T-cell (primary cell): Measurements from ENCODE around the gene DAP. TPM values are rescaled to one million over a fixed set of nuclear protein-coding genes. Genes with fewer than 3 reads are reported as not detected.

Experiments used
- ATAC-seq, 4 experiments: fragments of 200-7000 bp in 3 of 4; fragments of 150-1000 bp in 1 of 4; cut with Tn5 transposase; replicated peaks in 1 of 4; 1 replicate in 3 of 4; 2 replicates in 1 of 4; pipeline ENCODE4 v1.10.0; 2021; ENCODE audit warnings: moderate library complexity in 3 of 4, mild to moderate bottlenecking in 2 of 4, moderate number of reproducible peaks in 1 of 4
- CTCF ChIA-PET, 2 donors: fragments of 300-600 bp; sonication (Branson Sonifier 250); formaldehyde crosslinking; loops; one replicate each; lab custom pipeline; 2022; ENCODE audit warnings: antibody characterized with exemption in 2 of 2; lab: Charles Lee
- POLR2A ChIA-PET, 2 donors: fragments of 300-600 bp; sonication (Branson Sonifier 250); formaldehyde crosslinking; loops; one replicate each; lab custom pipeline; 2022; ENCODE audit warnings: antibody characterized with exemption in 2 of 2; lab: Charles Lee
- DNase-seq, 35 experiments: peaks; one replicate each; pipeline versions ENCODE4 v3.0.0 to v3.0.0-alpha.2; 2013 to 2023
- H3K27ac ChIP-seq: one replicate; pipeline ENCODE4 v1.5.1; 2013; ENCODE audit warnings: low read length
- H3K27me3 ChIP-seq, 2 experiments: replicated peaks in 1 of 2; 1 replicate in 1 of 2; 2 replicates in 1 of 2; pipeline versions ENCODE4 v1.6.1 to v1.7.0; 2013; ENCODE audit warnings: low read length in 1 of 2, mixed read lengths in 1 of 2; ENCODE audit not compliant: control insufficient read depth in 2 of 2, insufficient read depth in 2 of 2; ENCODE audit errors: extremely low read depth in 1 of 2
- H3K36me3 ChIP-seq, 2 donors: 1 replicate in 1 of 2; 2 replicates in 1 of 2; pipeline versions ENCODE4 v1.6.1 to v1.7.0; 2013; ENCODE audit warnings: low read length in 1 of 2; ENCODE audit not compliant: control insufficient read depth in 2 of 2, insufficient read depth in 1 of 2; ENCODE audit errors: extremely low read depth in 1 of 2
- H3K4me1 ChIP-seq, 2 experiments: 1 replicate in 1 of 2; 2 replicates in 1 of 2; pipeline versions ENCODE4 v1.6.1 to v1.7.0; 2013; ENCODE audit warnings: low read length in 2 of 2, mixed read lengths in 1 of 2; ENCODE audit not compliant: insufficient read depth in 2 of 2, control insufficient read depth in 1 of 2; ENCODE audit errors: extremely low read depth in 1 of 2
- H3K4me3 ChIP-seq, 2 donors: 1 replicate in 1 of 2; 2 replicates in 1 of 2; pipeline versions ENCODE4 v1.5.1 to v1.7.0; 2013; ENCODE audit warnings: mild to moderate bottlenecking in 2 of 2, low read length in 1 of 2, moderate library complexity in 1 of 2; ENCODE audit not compliant: control insufficient read depth in 1 of 2; ENCODE audit errors: extremely low read depth in 1 of 2
- H3K9me3 ChIP-seq: 2 replicates; pipeline ENCODE4 v1.7.0; 2013
- H3K27ac Mint-ChIP-seq, 2 donors: one replicate each; pipeline ENCODE4 v1.8.0; 2020 to 2021; ENCODE audit warnings: mild to moderate bottlenecking in 2 of 2, mixed read lengths in 2 of 2
- H3K27me3 Mint-ChIP-seq, 2 donors: one replicate each; pipeline ENCODE4 v1.8.0; 2021 to 2022; ENCODE audit warnings: mixed read lengths in 2 of 2
- H3K36me3 Mint-ChIP-seq: one replicate; pipeline ENCODE4 v1.8.0; 2021; ENCODE audit warnings: mixed read lengths
- H3K4me1 Mint-ChIP-seq, 3 donors: one replicate each; pipeline ENCODE4 v1.8.0; 2020 to 2022; ENCODE audit warnings: mixed read lengths in 3 of 3, mild to moderate bottlenecking in 1 of 3
- H3K4me3 Mint-ChIP-seq, 3 donors: one replicate each; pipeline ENCODE4 v1.8.0; 2020 to 2022; ENCODE audit warnings: mild to moderate bottlenecking in 3 of 3, mixed read lengths in 3 of 3, moderate library complexity in 3 of 3
- H3K9me3 Mint-ChIP-seq, 3 donors: one replicate each; pipeline ENCODE4 v1.8.0; 2020 to 2022; ENCODE audit warnings: mixed read lengths in 3 of 3
- WGBS: methylation state at CpG from one replicate; pipeline ENCODE4 v1.1.5; 2013; ENCODE audit warnings: missing lambda C conversion rate; ENCODE audit not compliant: insufficient coverage; 5-methylcytosine and 5-hydroxymethylcytosine counted together
- total RNA-seq, 35 experiments: library from RNA in 6 of 35; stranded (reverse) in 6 of 35; fragments of 120-200 nt in 1 of 35; gene quantifications; one replicate each; pipeline versions ENCODE4 v1.2.1 to v1.2.4 and lab custom pipeline; 2013 to 2026

The DAP gene
- total RNA-seq, 5 donors from 2014 or later (not counting 1 experiment from before 2014, with no cell fraction given): 34.1 to 43.7 (median 36.3) TPM

DNA sequence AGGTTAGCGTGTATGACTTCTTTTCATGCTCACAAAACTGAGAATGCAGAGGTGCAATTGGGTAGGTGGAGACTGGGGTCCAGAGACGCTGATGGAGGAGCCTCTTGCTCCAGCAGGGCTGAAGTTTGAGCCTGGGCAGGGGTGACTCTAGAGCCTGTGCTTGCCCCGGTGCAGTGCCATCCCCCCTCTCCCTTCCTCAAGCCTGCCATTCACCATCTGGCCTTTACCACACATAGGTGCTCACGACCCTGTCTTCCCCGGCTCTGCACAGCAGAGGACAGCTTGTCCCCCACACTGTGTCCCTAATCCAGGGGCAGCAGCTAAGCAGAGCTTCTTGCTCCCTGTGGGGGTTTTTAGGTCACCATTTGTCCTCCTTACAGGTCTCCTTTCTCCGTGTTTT lies 86.5 kb downstream of the DAP start:
- ATAC-seq (no peak), DNase-seq (no peak)
- H3K27me3 Mint-ChIP-seq: no peaks in the 10 kb centered on the region
- H3K4me3 Mint-ChIP-seq: no peak overlapping the region
- 92% methylated on average over 3 of the region's 6 CpGs for WGBS
- H3K4me1 ChIP-seq: no peaks in the 10 kb centered on the region
- peaks cover 25% of the 10 kb centered on the region for H3K36me3 Mint-ChIP-seq
- ChIA-PET CTCF (no interaction called here), POLR2A (no interaction called here)
- peaks cover 0 to 11% of the 10 kb centered on the region in 2 donors for H3K36me3 ChIP-seq
- no peaks in the 10 kb centered on the region for H3K27me3 ChIP-seq
- H3K9me3 Mint-ChIP-seq: peaks cover 13 to 16% (median 14%) of the 10 kb centered on the region in 3 donors
- H3K4me1 Mint-ChIP-seq: no peaks in the 10 kb centered on the region
- no peak overlapping the region for H3K27ac Mint-ChIP-seq
- no peaks in the 10 kb centered on the region for H3K9me3 ChIP-seq
- no peak overlapping the region for H3K27ac ChIP-seq
- H3K4me3 ChIP-seq: no peak overlapping the region

DNA sequence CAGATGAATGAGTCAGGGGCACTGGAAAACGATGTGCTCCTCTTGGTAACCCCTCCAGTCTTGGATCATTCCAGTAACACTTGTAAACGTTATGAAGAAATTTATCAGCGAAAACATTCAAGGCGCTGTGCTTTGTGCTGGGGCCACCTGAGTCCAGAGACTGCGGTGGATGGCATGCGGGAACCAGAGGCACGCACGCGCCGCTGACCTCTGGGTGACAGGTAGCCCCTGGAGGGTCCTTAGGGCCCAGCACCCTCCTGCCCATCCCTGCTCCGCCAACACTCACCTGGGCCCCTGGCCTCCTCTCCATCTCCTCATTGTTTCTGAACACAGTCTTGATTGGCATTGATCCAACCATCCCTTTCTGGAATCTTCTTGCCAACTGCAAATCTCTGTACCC lies 86.9 kb downstream of the DAP start:
- POLR2A ChIA-PET: no interaction called here
- no peak overlapping the region for H3K4me3 ChIP-seq
- Mint-ChIP-seq H3K36me3 (peaks cover 24% of the 10 kb centered on the region), H3K27ac (no peak overlapping the region), H3K4me1 (no peaks in the 10 kb centered on the region), H3K4me3 (no peak overlapping the region), H3K27me3 (no peaks in the 10 kb centered on the region), H3K9me3 (peaks cover 13 to 16% (median 14%) of the 10 kb centered on the region in 3 donors)
- CTCF ChIA-PET: no interaction called here
- no peaks in the 10 kb centered on the region for H3K27me3 ChIP-seq
- WGBS: 92% methylated on average over 11 of the region's 11 CpGs
- H3K9me3 ChIP-seq: no peaks in the 10 kb centered on the region
- DNase-seq: no peak
- no peak overlapping the region for H3K27ac ChIP-seq
- peaks cover 0 to 7% of the 10 kb centered on the region in 2 donors for H3K36me3 ChIP-seq
- ATAC-seq: no peak
- no peaks in the 10 kb centered on the region for H3K4me1 ChIP-seq

DNA sequence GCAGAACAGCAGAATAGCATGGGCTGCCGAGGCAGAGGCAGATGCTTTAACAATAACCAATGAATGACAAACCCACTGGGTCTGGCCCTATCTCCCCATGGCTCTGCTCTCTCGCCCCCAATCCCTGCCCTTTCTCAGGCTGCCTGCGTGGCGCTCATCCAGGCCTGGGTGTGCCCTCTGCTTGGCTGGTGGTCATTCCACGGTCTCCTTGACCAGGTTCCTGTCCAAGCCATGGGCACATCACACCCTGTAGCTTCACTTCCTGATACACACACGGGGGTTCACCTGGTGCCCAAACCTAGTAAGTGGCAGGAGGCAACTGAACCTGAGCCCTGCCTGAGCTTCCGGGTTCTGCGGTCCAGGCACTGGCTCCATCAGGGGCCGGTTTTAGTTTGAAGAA lies 87.6 kb downstream of the DAP start:
- Mint-ChIP-seq H3K9me3 (peaks cover 13 to 16% (median 14%) of the 10 kb centered on the region in 3 donors), H3K4me3 (no peak overlapping the region), H3K27ac (no peak overlapping the region), H3K27me3 (no peaks in the 10 kb centered on the region), H3K4me1 (no peaks in the 10 kb centered on the region), H3K36me3 (peaks cover 19% of the 10 kb centered on the region)
- WGBS: 82% methylated on average over 8 of the region's 9 CpGs
- Histone ChIP-seq H3K4me1 (no peaks in the 10 kb centered on the region), H3K9me3 (no peaks in the 10 kb centered on the region), H3K36me3 (peaks cover 0 to 6% of the 10 kb centered on the region in 2 donors), H3K27me3 (no peaks in the 10 kb centered on the region), H3K27ac (no peak overlapping the region), H3K4me3 (no peak overlapping the region)
- DNase-seq (no peak), ATAC-seq (no peak)
- CTCF ChIA-PET: no interaction called here
- POLR2A ChIA-PET: no interaction called here

- ChIA-PET CTCF (no interaction called here), POLR2A (no interaction called here)
- no peak overlapping the region for H3K27ac Mint-ChIP-seq
- peaks cover 0 to 2% of the 10 kb centered on the region in 2 donors for H3K36me3 ChIP-seq
- peaks cover 15% of the 10 kb centered on the region for H3K36me3 Mint-ChIP-seq
- peaks cover 12 to 14% (median 13%) of the 10 kb centered on the region in 3 donors for H3K9me3 Mint-ChIP-seq
- DNase-seq (no peak), ATAC-seq (no peak)
- no peaks in the 10 kb centered on the region for H3K4me1 ChIP-seq
- H3K27me3 Mint-ChIP-seq: no peaks in the 10 kb centered on the region
- WGBS: 71% methylated on average over 1 of the region's 8 CpGs
- H3K4me3 ChIP-seq: no peak overlapping the region
- no peaks in the 10 kb centered on the region for H3K27me3 ChIP-seq
- no peaks in the 10 kb centered on the region for H3K9me3 ChIP-seq
- H3K4me1 Mint-ChIP-seq: no peaks in the 10 kb centered on the region
- no peak overlapping the region for H3K27ac ChIP-seq
- no peak overlapping the region for H3K4me3 Mint-ChIP-seq
Measured at GRCh38 chr5:10673017-10673389, 88.0 kb downstream of the DAP start.

DNA sequence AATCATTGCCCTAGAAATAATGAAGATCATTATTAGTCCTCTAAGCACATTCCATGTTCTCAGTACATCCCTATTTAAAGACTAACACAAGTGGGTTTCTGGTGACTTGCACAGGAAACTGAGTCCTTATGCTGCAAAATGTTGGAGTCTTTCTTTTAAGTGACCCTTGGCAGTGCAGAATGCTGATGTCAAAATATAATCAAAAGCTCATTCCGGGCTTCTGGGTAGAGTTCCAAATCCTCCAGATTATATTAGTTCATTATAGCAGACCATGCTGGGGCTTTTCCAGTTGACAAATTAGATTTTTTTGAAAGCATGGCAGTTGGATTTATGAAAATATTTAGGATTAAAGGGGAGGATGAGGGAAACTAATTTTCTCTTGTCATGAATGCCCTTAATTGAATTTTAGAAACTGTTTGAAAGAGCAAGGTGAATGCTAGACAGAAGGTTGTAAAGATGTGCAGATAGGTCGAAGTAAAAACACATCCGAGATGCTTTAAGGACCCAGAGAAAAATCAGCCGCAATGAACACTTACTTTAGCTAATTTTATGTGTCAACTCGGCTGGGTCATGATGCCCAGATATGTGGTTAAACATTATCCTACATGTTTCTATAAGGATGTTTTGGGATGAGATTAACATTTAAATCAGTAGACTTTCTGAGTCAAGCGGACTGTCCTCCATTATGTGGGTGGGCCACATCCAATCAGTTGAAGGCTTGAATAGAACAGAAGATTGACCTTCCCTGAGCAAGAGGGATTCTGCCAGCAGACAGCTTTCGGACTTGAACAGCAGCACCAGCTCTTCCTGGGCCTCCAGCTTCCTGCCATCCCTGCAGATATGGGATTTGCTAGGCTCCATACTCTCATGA lies 88.7 kb downstream of the DAP start:
- Histone ChIP-seq H3K36me3 (no peaks in the 10 kb centered on the region), H3K9me3 (no peaks in the 10 kb centered on the region), H3K27ac (no peak overlapping the region), H3K27me3 (no peaks in the 10 kb centered on the region), H3K4me3 (no peak overlapping the region), H3K4me1 (no peaks in the 10 kb centered on the region)
- ChIA-PET CTCF (no interaction called here), POLR2A (no interaction called here)
- DNase-seq (no peak), ATAC-seq (no peak)
- no peaks in the 10 kb centered on the region for H3K4me1 Mint-ChIP-seq
- 100% methylated on average over 2 of the region's 7 CpGs for WGBS
- H3K36me3 Mint-ChIP-seq: peaks cover 9% of the 10 kb centered on the region
- H3K27ac Mint-ChIP-seq: no peak overlapping the region
- no peaks in the 10 kb centered on the region for H3K27me3 Mint-ChIP-seq
- H3K9me3 Mint-ChIP-seq: peaks cover 6 to 9% (median 7%) of the 10 kb centered on the region in 3 donors
- no peak overlapping the region for H3K4me3 Mint-ChIP-seq

- no peak overlapping the region for H3K4me3 Mint-ChIP-seq
- peaks cover 0 to 5% (median 0%) of the 10 kb centered on the region in 3 donors for H3K9me3 Mint-ChIP-seq
- H3K9me3 ChIP-seq: no peaks in the 10 kb centered on the region
- H3K27me3 Mint-ChIP-seq: no peaks in the 10 kb centered on the region
- no peak overlapping the region for H3K27ac ChIP-seq
- no peak for ATAC-seq
- DNase-seq: no peak
- no peaks in the 10 kb centered on the region for H3K4me1 Mint-ChIP-seq
- H3K36me3 Mint-ChIP-seq: no peaks in the 10 kb centered on the region
- 82% methylated on average over 7 of the region's 14 CpGs for WGBS
- H3K27ac Mint-ChIP-seq: no peak overlapping the region
- no peaks in the 10 kb centered on the region for H3K27me3 ChIP-seq
- ChIA-PET CTCF (interaction anchor here in 1 of 2 donors (0.6 kb wide), 1 partner anchor 360 kb away, joined by 4 read pairs; no protein-coding TSS in a partner anchor), POLR2A (interaction anchor here in 1 of 2 donors (0.6 kb wide), 1 partner anchor 713 kb away, joined by 3 read pairs; no protein-coding TSS in a partner anchor)
- H3K4me3 ChIP-seq: no peak overlapping the region
- H3K36me3 ChIP-seq: no peaks in the 10 kb centered on the region
- H3K4me1 ChIP-seq: no peaks in the 10 kb centered on the region
Measured at GRCh38 chr5:10671041-10672008, 89.7 kb downstream of the DAP start.
